Inflammatory macrophage treated with lipopolysaccharide for 1 hour (primary cell): ENCODE results near the gene MACROH2A1.

Experiments
- DNase-seq, 2 donors: peaks; one replicate each; pipeline ENCODE4 v3.0.0-alpha.2; 2020 to 2022

The MACROH2A1 gene

DNA sequence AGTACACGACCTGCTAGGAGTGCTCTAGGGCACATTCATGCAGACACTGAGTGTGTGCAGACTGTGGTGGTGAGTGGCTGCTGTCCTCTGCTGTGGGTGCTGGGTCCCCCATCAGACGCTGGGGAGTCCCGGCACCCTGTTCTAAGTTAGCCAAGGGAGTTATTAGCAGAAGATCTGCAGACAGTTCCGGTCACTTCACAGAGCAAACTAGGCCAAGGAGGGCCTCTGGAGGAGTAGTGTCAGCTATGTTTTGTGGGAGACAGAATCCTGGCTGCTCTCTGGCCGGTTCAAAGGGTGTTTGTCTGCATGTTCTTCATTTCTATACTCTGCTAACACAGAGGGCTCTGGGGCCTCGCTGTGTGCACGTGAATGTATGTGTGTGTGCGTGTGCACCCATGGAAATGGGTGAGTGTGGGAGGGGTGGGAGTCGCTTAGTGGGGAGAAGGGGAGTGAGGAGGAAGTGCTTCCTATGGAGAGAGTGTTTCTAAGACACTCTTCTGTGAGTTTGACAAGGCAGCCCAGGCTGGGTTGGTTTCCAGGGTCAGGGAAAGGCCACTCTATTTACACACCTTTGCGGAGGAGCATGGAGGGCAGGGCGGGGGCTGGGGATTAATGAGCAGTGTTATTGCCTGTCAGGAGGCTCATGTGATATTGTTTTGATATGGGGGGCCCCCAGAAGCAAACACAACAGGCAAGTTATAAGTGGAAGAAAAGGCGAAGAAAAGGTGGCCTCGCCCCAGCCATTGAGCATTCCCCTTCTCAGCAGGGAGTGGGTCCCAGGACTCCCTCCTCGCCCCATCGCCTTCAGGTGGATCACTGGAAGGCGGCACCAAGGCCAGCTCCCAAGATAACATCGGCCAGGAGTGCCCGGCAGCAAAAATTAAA is 68.9 kb downstream of the MACROH2A1 start:
- no peak for DNase-seq

DNA sequence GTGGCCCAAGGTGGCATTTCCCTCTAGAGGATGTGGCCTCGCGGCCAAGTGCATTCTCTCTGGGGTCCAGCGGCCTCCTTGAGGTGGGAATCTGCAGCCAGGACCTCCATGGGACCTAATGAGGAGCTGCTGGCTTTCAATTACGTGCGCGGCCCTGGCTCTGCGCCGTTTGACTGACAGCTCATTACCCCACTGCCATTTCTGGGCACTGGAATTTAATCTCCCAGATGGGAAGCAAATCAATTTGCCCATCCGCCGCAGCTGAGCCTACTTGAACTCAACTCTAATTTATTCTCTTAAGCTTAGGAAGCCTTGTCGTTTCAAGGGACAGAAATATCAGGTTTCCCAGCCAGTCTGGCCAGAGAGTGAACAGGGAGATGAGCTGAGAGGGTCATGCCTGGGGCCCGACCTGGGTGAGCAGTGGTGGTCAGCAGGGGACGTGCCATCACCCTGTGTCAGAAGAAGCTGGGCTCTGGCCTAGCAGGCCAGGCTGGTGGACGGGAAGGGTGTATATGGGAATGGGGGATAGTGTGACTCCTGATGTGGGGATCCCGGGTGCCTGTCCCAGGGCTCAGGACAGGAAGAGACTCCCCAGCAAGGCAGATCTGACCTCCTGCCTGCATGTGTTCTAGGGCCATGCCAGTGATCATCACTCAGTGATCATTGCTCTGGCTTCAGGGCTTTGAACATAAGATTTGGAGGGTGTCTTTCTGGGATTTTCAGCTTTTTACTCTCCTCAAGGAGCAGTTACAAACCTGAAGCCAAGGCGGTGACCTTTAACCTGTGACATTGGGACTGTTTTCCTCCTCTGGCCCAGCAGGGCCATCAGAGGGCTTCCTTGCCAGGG is 69.7 kb downstream of the MACROH2A1 start:
- no peak for DNase-seq

DNA sequence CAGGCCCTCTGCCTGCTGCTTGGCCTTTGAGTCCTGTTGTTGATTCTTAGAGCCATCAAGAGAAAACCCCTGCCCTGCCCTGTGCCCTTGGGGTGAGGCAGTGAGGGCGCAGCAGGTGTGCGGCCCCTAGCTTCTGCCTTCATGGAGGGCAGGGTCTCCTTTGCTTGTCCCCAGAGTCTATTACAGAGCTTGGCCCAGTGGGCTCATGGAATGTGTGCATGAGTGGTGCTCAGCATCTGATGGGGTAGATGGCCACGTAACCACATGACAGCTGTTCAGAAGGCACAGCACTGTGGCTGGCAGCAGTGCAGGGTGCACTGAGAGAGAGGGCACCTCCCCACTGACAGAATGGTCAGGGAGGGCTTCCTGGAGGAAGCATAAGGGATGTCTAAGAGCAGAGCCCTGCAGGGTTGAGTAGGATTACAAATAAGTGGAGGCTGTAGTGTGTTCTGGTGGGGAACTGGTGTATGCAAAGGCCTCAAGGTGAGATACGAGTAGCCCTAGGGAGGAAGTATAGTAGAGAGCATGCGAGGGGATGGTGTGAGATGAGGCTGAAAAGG is 70.8 kb downstream of the MACROH2A1 start:
- no peak for DNase-seq

DNA sequence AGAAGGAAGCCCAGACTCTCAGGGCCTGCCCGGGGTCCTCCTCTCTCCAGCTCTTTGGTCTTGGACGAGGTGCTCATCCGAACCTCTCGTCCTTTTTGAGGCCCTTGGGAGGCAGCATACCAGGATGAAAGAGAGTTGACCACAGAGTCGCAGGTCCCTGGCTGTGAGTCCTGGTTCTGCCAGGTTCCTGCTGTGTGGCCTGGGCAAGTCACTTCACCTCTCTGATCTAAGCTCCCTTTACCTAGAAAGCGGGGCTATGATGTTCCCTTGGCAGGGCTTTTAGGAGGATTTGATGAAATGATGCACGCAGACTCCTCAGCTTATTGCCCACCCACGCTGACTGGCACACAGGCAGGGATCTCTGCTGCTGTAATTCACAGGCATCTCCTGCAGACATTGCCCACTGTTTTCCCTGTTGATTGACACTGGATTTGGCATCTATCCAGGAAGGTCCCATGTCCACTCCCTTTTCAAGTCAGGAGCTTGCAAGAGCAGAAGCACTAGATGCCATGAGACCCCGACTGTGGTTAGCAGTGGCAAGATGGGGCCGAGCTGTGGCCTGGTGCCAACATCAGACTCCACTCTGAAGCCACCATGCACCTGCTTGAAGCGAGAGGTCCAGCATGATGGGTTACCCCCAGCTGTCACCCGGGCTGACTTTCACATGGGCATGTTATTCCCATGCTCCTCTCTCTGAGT is 71.5 kb downstream of the MACROH2A1 start:
- no peak for DNase-seq

DNA sequence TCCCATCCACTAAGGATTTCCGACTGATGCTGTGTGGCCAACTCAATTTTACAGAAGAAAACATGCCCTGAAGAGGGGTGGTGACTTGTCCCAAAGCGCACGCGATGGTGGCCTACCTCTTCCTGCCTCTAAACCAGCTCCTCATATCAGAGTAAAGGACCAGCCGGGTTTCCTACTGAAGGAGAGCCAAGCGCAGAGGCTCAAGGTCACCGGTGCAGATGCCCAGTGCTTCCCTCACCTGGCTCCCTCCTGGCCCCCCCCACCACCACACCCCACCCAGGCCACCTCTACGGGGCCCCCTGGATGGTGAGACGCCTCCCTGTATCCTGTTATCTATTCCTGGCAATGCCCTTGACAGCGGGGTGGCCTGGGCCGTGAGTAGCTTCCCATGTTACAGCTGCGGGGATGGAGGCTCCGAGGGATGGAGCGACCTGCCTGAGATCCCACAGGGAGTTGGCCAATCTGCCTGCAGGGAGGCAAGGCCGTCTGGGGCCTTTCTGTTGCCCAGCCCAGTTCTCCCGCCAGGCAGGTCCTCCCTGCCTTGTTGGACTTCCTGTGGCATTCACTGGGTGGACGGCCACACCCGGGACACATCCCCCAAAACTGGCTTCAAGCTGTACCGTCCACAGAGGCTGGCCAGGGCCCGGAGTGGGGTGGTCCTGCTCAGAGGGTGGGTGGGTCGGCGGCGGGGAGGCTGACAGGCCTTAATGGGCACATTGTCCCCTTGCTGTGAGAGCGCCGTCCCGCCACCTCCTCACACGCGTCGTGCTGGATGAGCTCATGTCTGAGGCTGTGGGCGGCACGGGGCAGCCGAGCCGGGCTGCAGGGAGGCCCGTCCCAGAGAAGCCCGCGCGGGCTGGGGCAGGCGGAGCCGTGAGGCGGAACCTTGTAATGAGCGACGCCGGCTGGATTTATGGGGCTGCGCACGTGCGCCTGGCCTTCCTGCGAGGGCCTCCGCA is 72.5 kb downstream of the MACROH2A1 start:
- DNase-seq = no peak

DNA sequence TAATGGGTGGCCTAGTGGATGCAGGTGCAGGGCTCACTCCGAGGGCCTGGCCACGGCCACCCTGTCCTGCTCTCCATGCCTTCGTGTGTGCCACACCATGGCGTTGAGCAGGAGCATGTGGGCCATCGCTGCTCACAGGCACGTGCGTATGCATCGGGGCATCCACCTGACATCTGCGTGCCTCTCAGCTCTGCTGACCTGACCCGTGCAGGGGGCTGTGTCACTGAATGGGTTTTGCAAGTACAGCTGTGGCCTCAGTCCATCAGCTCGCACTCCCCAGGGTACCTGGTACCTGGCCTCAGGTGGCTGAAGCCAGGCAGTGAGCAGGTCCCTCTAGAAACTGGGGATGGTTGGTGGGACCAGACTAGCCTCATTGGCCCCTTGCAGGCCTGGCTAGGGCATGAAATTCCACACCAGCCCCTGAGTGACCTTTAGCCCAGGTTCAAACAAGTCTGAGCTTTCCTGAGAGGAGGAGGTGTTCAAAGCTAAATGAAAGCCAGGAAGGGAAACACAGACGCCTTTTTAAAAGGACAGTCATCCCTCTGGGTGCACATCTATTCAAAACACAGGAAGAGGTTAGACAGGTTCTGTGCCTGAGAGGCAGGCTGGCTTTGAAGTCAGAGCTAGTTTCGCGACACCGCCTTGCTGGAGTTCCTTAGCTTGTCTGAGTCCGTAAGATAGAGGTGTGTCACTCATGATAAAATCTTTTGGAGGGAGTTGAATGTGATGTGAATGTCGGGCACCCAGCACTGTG is 74.0 kb downstream of the MACROH2A1 start:
- no peak for DNase-seq

DNA sequence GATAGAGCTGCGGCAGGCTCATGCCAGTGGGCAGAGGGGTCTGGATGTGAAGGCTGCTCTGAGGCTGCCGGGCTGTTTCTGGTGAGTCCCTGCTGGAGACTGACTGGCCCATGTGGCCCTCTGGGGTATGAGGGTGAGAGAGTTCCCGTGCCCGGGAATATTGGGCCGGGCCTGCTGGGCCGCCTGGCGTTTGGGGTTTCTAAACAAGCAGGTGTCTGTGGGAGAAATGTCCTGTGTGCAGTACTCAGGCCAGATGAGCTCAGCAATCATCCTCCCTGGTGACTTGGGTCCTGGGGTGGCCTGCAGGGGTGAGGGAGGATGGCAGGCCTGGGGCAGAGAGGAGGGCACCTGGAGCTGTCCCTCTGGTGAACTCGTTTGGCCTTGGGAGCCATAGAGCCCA is 74.9 kb downstream of the MACROH2A1 start:
- no peak for DNase-seq

DNA sequence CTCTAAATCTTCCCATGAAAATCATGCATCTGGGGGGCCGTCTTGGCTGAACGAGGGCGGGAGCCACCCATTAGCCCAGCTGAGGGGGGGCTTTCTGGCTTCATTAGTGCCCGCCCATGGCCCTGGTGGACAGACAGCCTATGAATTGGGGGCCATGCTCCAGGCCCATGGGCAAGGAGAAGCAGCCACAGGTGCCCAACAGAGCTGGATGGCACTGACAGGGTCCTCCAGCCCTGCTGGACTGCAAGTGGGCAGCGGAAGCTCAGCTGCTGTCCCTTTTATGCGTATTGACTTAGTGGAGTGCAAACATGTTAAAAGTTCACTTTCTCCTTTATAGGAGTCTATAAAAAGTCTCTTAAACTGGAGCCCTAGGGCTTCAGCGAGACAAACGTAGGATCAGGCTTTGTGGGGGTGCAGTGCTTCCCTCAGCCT is 75.3 kb downstream of the MACROH2A1 start:
- DNase-seq = no peak

DNA sequence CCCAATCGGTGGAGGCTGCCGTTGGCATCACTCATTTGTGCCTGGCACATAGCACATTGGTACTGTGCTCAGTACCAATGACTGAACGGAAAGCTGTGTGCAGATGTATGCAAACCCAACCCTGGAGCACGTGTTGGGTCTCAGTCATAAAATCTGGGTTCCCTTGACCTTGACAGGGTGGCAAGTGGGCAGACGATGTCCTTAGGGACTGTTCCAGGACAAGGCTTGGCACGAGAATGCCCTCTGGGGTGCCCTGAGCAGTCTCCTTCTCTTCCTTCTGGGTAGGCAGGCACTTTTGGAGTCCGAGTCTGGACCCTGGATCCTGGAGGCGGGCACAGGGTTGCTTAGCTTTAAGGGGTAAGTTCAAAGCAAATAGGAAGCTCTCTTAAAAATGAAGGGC is 75.8 kb downstream of the MACROH2A1 start:
- no peak for DNase-seq

DNA sequence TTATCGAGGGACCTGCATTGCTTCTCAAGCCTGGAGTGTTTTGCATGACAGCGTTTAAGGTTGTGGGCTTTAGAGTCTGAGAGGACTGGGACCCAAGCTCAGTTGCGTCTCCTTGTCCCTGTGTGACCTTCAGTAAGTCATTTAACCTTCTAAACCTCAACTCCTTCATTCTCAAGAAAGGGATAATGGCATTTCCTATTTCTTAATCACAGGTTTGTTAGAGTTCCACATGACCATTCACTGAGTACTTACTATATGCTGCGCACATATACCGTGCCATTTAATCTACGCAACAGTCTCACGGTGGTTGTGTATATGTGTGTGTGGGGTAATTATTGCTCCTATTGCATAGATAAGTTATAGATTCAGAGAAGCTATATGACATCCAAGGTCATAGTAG is 76.3 kb downstream of the MACROH2A1 start:
- DNase-seq = no peak

DNA sequence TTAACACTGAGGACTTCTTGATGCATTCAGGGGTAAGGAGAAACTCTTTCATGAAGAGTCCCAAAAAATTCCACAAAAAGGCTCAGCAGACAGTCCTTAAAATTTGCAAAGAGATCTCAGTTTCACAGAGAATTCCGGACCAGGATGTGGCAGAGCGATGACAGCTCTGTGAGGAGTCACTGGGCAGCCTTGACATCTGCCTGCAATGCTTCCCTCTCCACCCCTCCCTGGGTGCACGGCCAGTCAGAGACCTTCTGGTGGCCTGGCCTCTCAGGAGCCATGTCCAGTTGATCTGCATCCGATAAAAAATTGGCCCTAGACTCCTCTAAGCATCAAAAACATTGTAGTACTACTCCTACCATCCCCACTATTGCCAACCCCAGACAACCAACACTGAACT is 76.8 kb downstream of the MACROH2A1 start:
- DNase-seq = no peak

DNA sequence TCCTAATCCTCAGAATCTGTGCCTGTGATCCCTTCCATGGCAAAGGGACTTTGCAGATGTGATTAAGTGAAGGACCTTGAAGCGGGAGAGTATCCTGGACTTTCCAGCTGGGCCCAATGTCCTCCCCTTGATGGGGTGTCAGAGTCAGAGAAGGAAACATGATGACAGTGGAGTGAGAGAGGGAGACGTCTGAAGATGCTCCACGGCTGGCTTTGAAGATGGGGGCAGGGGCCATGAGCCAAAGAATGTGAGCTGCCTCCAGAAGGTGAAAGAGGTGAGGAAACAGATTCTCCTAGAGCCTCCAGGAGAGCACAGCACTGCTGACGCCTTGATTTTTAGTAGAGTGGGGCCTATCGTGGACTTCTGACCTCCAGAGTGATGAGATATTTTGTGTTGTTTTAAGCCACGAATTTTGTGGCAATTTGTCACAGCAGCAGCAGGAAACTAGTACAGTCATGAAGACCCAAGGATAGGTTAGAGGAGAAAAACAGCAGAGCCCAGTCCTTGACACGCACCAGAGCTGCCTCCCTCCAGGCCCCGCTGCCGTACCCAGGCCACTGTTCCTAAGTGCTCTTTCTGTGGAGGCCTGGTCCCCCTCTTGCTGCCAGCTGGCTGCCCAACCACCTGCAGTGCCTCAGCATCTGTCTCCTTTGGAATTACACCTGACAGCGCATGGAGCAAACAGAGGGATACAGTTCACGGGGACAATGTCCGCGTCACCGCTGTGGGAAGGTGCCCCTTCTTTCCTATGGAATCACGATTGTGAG is 78.1 kb downstream of the MACROH2A1 start:
- no peak for DNase-seq

DNA sequence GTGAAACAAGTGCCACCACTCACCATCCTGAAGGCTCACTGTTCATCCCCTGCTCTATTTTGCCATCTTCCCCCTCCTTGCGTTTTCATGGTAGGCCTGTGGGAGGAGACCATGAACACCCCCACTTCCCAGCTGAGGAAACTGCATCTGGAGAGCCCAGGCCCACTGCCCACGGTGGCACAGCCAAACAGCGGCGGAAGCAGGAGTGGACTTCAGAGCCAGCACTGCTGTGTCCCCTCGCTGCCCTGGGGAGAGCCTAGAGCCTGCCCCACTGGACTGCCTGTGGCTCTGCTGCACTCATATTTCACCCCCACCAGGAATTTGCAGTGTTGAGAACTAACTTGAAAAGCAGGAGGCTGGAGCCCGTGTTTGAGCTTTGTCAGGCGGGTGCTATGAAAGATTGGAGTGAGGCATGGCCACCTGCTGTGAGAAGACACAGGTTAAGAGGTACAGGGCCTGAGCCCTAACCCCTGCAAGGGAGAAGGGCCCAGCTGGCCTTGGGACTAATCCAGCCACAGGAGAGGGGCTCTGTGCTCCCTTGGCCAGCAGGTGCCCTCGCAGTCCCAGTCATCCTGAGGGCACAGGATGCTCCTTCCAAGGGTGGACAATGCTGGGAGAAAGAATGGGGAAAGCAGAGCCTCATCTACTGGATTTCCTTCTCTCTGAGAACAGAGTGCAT is 79.0 kb downstream of the MACROH2A1 start:
- no peak for DNase-seq

DNA sequence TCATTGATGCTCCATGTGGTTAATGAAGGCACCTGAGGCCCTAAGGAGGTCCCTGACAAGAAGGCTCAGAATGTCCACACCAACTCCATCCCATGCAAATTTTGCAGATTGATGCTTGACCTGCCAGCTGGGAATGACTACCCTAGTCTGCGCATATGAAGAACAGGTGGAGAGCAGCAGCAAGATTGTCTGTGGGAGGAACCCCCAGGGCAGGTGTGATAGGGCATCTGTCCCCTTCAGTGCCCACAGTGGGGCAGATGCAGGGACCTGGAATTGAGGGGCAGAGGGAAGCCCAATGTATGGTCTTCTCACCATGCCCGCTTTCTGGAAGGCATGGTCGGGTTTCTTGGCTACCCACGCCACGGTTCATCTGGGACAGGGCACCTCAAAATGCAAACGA is 79.6 kb downstream of the MACROH2A1 start:
- DNase-seq = no peak

DNA sequence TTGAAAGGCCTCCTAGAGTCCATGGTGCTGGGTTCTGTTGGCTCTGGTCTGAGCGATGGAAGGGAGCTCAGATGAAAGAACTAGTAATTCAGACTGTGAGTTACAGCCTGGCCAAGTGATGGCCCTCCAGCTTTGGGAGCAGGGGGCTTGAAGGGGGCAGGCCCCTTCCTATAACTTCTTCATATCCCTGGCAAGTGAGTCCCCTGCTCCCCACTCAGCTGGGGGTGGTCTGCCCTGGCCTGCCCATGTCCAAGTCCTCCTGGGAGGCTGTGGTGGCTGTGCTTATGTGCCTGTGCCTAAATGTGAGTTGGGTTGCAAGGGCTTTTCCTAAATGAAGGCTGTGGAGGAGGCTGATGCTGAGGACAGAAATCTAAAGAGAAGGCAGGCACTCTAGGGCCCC is 80.1 kb downstream of the MACROH2A1 start:
- DNase-seq = no peak

DNA sequence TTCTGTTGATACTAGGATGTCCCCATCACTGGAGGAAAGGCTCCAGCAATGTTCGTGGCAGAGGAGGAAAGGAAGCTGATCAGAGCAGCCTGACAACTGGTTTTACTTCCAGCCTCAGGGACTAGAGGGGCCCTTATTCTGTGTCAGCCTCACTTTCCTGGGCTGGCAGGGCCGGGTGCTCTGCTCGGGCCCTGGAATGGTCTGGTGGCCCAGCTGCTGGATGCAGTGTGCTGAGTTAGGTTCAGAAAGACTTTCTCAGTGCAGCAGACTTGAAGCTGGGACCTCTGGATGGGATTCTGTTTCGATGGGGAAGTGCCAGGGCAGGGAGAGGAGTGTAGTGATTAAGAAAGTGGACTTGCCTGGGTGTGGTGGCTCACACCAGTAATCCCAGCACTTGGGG is 81.0 kb downstream of the MACROH2A1 start:
- no peak for DNase-seq

DNA sequence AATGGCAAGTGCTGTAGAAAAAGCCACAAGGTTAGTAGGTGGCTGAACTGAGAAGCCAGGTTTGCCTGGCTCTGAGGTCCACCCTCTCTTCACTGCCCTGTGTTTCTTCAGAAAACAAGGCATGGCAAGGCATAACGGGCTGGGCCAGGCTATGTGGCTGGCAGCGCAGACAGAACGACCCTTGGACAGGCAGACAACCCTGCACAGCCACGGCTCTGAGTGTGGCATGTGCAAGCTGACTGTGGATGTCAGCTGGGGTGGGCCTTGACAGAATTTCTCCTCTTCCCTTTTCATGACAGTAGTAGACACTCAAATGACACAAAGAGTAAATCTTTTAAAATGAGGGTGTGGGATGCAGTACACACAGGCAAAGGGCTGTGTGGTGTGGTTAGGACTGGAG is 81.7 kb downstream of the MACROH2A1 start:
- no peak for DNase-seq

DNA sequence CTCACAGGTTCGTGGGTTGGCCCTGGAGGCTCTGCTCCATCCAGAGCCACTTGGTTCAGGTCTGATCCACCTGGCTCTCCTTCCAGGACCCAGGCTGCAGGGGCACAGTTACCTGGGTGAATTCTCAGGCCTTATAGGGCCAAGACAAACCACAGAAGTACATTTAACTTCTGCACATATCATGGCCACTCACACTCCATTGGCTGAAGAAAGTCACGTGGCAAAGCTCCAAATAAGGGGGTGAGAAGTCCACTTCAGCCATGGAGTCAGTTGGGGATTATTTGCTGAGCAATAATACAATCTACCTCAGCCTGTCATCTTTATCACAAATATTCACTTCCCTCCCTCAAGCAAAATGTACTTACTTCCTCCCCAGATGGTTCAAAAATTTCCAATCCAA is 83.6 kb downstream of the MACROH2A1 start:
- DNase-seq = no peak

DNA sequence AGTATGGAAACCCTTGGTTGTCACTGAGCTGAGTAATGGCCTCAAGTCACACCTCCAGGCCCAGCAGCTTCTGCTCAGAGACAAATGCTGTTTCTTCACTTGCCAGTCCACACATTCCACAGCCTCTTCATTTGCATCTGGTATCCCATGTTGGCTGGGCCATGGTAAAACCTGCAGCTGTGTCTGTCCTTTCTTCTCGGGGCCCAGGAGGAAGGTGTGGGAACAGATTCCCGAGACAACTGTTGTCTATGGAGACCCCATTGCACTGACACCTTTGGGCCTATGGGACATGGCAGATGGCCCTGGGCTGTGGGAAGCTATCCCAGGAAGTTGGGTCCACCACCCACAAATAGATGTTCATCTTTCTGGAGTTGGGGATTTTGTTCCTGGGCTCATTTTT is 85.1 kb downstream of the MACROH2A1 start:
- no peak for DNase-seq

DNA sequence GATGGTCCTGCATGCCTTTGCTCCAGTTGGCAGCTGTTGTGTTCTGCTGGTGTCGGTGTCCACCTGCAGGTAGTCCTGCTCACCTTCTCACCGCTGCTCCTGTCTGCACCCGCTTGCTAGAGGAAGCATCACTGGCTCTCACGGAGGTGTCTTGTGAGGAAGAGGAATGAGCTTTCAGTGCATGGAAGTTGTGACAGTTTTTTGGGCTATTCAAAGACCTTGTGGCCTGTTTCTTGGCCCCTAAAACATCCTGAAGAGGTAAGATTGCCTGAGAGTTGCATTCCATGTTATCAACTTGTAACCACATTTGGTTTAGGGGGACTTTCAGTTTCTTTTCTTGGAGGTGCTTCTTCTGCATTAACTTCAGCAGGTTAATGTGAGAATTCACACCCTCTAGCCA is 85.6 kb downstream of the MACROH2A1 start:
- no peak for DNase-seq
